IMR-90 (cell line): ENCODE results near the gene BLTP2. TPM values are rescaled to one million over a fixed set of nuclear protein-coding genes. Genes with fewer than 3 reads are reported as not detected.

ENCODE experiments used
- ATAC-seq: fragments of 200-7000 bp; cut with Tn5 transposase; 2 replicates; pipeline ENCODE4 v1.9.1; 2020; ENCODE audit warnings: low read depth, mild to moderate bottlenecking, moderate library complexity
- BruUV-seq: library from RNA; stranded (reverse); fragments of 400-500 nt; replicated peaks from 2 replicates; lab custom pipeline; 2021; lab: Mats Ljungman, UMichigan
- CTCF ChIA-PET: fragments of 300-600 bp; formaldehyde crosslinking; extraction: SDS; loops from one replicate; lab custom pipeline; 2021; ENCODE audit warnings: antibody characterized with exemption; lab: Yijun Ruan, JAX
- POLR2A ChIA-PET: fragments of 300-600 bp; sonication (Branson Sonifier 250); formaldehyde crosslinking; loops from one replicate; lab custom pipeline; 2022; ENCODE audit warnings: antibody characterized with exemption; ENCODE audit not compliant: unreplicated experiment; lab: Charles Lee
- DNase-seq: peaks from one replicate; pipeline ENCODE4 v3.0.0; 2013
- H2AFZ ChIP-seq: replicated peaks from 2 replicates; pipeline ENCODE3; 2013; ENCODE audit warnings: low read length, mild to moderate bottlenecking; ENCODE audit not compliant: poor library complexity
- H2AK5ac ChIP-seq: 2 replicates; pipeline ENCODE4 v1.6.1; 2013; ENCODE audit warnings: low read depth, low read length, inconsistent platforms
- H2AK9ac ChIP-seq: replicated peaks from 2 replicates; pipeline ENCODE3; 2013; ENCODE audit warnings: mild to moderate bottlenecking, low read depth, low read length, moderate library complexity; ENCODE audit not compliant: poor library complexity
- H2BK120ac ChIP-seq: 2 replicates; pipeline ENCODE4 v1.6.1; 2013; ENCODE audit warnings: low read depth, low read length, inconsistent platforms
- H2BK15ac ChIP-seq: 3 replicates; pipeline ENCODE4 v1.6.1; 2013; ENCODE audit warnings: low read depth, low read length, inconsistent platforms
- H2BK20ac ChIP-seq: 2 replicates; pipeline ENCODE4 v1.6.1; 2013; ENCODE audit warnings: low read depth, mild to moderate bottlenecking, inconsistent platforms, low read length, moderate library complexity
- H2BK5ac ChIP-seq: 2 replicates; pipeline ENCODE4 v1.6.1; 2013; ENCODE audit warnings: mild to moderate bottlenecking, low read depth, low read length, inconsistent platforms; ENCODE audit not compliant: poor library complexity, severe bottlenecking
- H3K14ac ChIP-seq: replicated peaks from 2 replicates; pipeline ENCODE4 v1.6.1; 2013; ENCODE audit warnings: low read depth, low read length, inconsistent platforms
- H3K18ac ChIP-seq: 2 replicates; pipeline ENCODE4 v1.6.1; 2013; ENCODE audit warnings: low read depth, low read length, control low read depth
- H3K23ac ChIP-seq: 2 replicates; pipeline ENCODE4 v1.6.1; 2013; ENCODE audit warnings: low read depth, low read length, inconsistent platforms
- H3K27ac ChIP-seq: 2 replicates; pipeline ENCODE4 v1.5.1; 2013; ENCODE audit warnings: mild to moderate bottlenecking, control low read depth, low read length; ENCODE audit not compliant: insufficient read depth
- H3K27me3 ChIP-seq: 2 replicates; pipeline ENCODE4 v1.6.1; 2013; ENCODE audit warnings: low read length; ENCODE audit not compliant: control insufficient read depth, insufficient read depth
- H3K36me3 ChIP-seq: 2 replicates; pipeline ENCODE4 v1.6.1; 2013; ENCODE audit warnings: low read length, mixed read lengths; ENCODE audit not compliant: control insufficient read depth, insufficient read depth
- H3K4ac ChIP-seq: 2 replicates; pipeline ENCODE4 v1.6.1; 2013; ENCODE audit warnings: low read depth, low read length, inconsistent platforms
- H3K4me1 ChIP-seq: 2 replicates; pipeline ENCODE4 v1.6.1; 2013; ENCODE audit warnings: low read length, mixed read lengths; ENCODE audit not compliant: control insufficient read depth, insufficient read depth
- H3K4me2 ChIP-seq: 2 replicates; pipeline ENCODE4 v1.6.1; 2013; ENCODE audit warnings: low read depth, mild to moderate bottlenecking, control low read depth, low read length, moderate library complexity
- H3K4me3 ChIP-seq: 2 replicates; pipeline ENCODE4 v1.5.1; 2013; ENCODE audit warnings: low read depth, mild to moderate bottlenecking, control low read depth, low read length, moderate library complexity; ENCODE audit not compliant: insufficient read depth
- H3K56ac ChIP-seq: 2 replicates; pipeline ENCODE4 v1.6.1; 2013; ENCODE audit warnings: low read length, inconsistent platforms; ENCODE audit not compliant: insufficient read depth; ENCODE audit errors: extremely low read depth
- H3K79me1 ChIP-seq, 2 experiments: 2 replicates each; pipeline ENCODE4 v1.6.1; 2013; ENCODE audit warnings: low read length in 2 of 2, inconsistent platforms in 1 of 2, low read depth in 1 of 2
- H3K9ac ChIP-seq: 2 replicates; pipeline ENCODE4 v1.6.1; 2013; ENCODE audit warnings: low read depth, low read length, control low read depth
- H3K9me1 ChIP-seq: 2 replicates; pipeline ENCODE4 v1.6.1; 2013; ENCODE audit warnings: low read length, inconsistent platforms; ENCODE audit not compliant: insufficient read depth
- H3K9me3 ChIP-seq: 2 replicates; pipeline ENCODE4 v1.6.1; 2013; ENCODE audit warnings: low read length; ENCODE audit not compliant: control insufficient read depth, insufficient read depth
- H4K20me1 ChIP-seq: 2 replicates; pipeline ENCODE4 v1.6.1; 2013; ENCODE audit warnings: low read length, inconsistent platforms; ENCODE audit not compliant: insufficient read depth
- H4K5ac ChIP-seq: 2 replicates; pipeline ENCODE4 v1.6.1; 2013; ENCODE audit warnings: mild to moderate bottlenecking, low read depth, low read length, control low read depth
- H4K8ac ChIP-seq, 2 experiments: 2 replicates each; pipeline ENCODE4 v1.6.1; 2013; ENCODE audit warnings: low read depth in 2 of 2, low read length in 2 of 2, control low read depth in 1 of 2, inconsistent platforms in 1 of 2
- H4K91ac ChIP-seq: 2 replicates; pipeline ENCODE4 v1.6.1; 2013; ENCODE audit warnings: low read depth, low read length, inconsistent platforms; ENCODE audit not compliant: insufficient read depth
- MXI1 ChIP-seq: IDR thresholded peaks from 2 replicates; pipeline ENCODE4 v1.6.1; 2012; ENCODE audit warnings: low read depth, mild to moderate bottlenecking, low read length, moderate library complexity, borderline replicate concordance
- WGBS, 2 experiments: methylation state at CpG; one replicate each; pipeline versions ENCODE4 v1.1.5 to v1.1.7; 2013; ENCODE audit warnings: missing lambda C conversion rate in 2 of 2; ENCODE audit not compliant: insufficient read length in 1 of 2; ENCODE audit errors: extremely low coverage in 2 of 2; 5-methylcytosine and 5-hydroxymethylcytosine counted together
- dilution Hi-C: fragments of 300-500 bp; cut with HindIII; formaldehyde crosslinking; loops from one replicate; pipeline ENCODE4 v1.14.3; 2018; ENCODE audit warnings: low sequenced_read_pairs; ENCODE audit not compliant: unreplicated experiment
- in situ Hi-C: fragments of 300-500 bp; cut with MboI; formaldehyde crosslinking; loops from 3 replicates; pipeline ENCODE4 v1.14.3; 2019; ENCODE audit warnings: low sequenced_read_pairs, inconsistent platforms, mixed read lengths
- intact Hi-C: fragments of 100-400 bp; cut with micrococcal nuclease; formaldehyde crosslinking; loops from 2 replicates; pipeline ENCODE4 v1.10.0; 2022
- polyA plus RNA-seq, 3 experiments: library from polyadenylated mRNA; depleted of rRNA; stranded (reverse); fragments of >200 nt; gene quantifications; 2 replicates each; pipeline ENCODE4 v1.2.3, GENCODE V29; 2012; ENCODE audit warnings: low replicate concordance in 1 of 3
- total RNA-seq: library from RNA; depleted of rRNA; stranded (reverse); fragments of >200 nt; gene quantifications from 2 replicates; pipeline ENCODE4 v1.2.3, GENCODE V29; 2012

Gene BLTP2
- total and polyA plus RNA-seq, 2 of the 4 experiments (the other 2 are of a cell fraction), result 42.3 to 174 TPM

GRCh38 chr17:28613931-28614381, 31.0 kb downstream of the BLTP2 start, which contains the start of gene RSKR:
Gene RSKR (minus strand): TSS chr17:28614185. CDS start chr17:28614161, 24 bp downstream.
- POLR2A ChIA-PET, result no interaction called here

More at GRCh38 chr17:28613931-28614381, 31.0 kb downstream of the BLTP2 start, which contains the start of gene RSKR:
- Histone ChIP-seq H4K5ac (no peak within 1 kb of the TSS), H3K36me3 (peaks cover 46% of the 10 kb centered on the region), H3K4me3 (no peak within 1 kb of the TSS), H3K9me1 (no peaks in the 10 kb centered on the region), H2BK15ac (no peak within 1 kb of the TSS), H3K23ac (no peak within 1 kb of the TSS), H3K18ac (no peak within 1 kb of the TSS), H2AFZ (no peak within 1 kb of the TSS), H3K79me1 (no peaks in the 10 kb centered on the region), H3K9me3 (no peaks in the 10 kb centered on the region), H3K9ac (no peak within 1 kb of the TSS), H2AK9ac (peak within 1 kb of the TSS; percentile 33), H3K4ac (no peak within 1 kb of the TSS), H3K4me1 (no peaks in the 10 kb centered on the region), H3K4me2 (no peak within 1 kb of the TSS), H3K27me3 (no peaks in the 10 kb centered on the region), H3K27ac (no peak within 1 kb of the TSS), H2AK5ac (no peak within 1 kb of the TSS), H3K56ac (no peak within 1 kb of the TSS), H2BK20ac (no peak within 1 kb of the TSS), H3K14ac (no peak within 1 kb of the TSS), H4K8ac (no peak within 1 kb of the TSS), H2BK120ac (no peak within 1 kb of the TSS), H2BK5ac (no peak within 1 kb of the TSS), H4K20me1 (peaks cover 8% of the 10 kb centered on the region; the same call in 1 of the 2 replicates), H4K91ac (no peak within 1 kb of the TSS)
- dilution Hi-C loops (no loop called here), in situ Hi-C loops (loop anchor here (10.0 kb wide), 1 partner anchor 119 kb away; no protein-coding TSS in a partner anchor), intact Hi-C loops (loop anchor here (1.0 kb wide), 1 partner anchor 120 kb away; no protein-coding TSS in a partner anchor)
- CTCF ChIA-PET, result no interaction called here
- no peak for TF ChIP-seq MXI1
- ATAC-seq (peak; percentile 24; the same call in 1 of the 2 replicates), DNase-seq (no peak)
- BruUV-seq, result no TSS peak
- no CpG with 5 or more reads among the region's 5 CpGs for WGBS, 2 experiments
